ENCODE results near the gene HOXD9.

The HOXD9 gene

DNA sequence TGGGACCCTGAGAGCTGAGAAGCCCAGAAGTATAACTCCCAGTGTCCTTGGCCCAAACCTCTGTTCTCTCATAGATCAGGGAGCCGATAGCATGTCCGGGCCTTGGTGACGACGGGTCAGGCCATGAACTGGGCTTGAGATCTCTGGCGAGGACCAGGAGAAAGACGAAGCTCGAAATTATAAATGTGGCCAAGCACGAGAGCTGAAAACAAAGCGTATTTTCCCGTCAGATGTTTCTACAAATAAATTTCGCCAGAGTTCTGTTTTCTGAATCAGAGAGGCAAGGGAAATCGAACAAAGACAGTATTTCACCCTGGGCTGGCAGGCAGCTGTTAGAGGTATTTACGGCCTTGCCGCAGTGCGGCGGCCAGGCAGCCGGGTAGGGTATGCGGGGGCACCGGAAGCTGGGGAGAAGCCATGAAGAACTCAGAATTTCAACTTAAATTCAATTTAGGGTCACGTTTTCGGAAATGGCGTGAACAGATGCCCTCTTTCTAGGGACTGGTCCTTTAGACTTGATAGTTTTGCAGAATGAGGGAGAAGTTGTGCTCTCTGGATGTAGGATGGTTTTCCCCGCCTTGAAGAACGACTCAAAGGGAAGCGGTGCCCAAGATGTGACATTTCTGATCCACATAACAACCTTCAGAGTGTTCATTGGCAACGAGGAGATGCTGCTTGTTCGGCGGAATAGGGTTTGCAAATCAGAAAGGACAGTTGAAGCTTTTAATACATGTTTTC is 16.6 kb downstream of the HOXD9 start:
- DNase-seq (ENCODE audit: low read depth), result no peak

DNA sequence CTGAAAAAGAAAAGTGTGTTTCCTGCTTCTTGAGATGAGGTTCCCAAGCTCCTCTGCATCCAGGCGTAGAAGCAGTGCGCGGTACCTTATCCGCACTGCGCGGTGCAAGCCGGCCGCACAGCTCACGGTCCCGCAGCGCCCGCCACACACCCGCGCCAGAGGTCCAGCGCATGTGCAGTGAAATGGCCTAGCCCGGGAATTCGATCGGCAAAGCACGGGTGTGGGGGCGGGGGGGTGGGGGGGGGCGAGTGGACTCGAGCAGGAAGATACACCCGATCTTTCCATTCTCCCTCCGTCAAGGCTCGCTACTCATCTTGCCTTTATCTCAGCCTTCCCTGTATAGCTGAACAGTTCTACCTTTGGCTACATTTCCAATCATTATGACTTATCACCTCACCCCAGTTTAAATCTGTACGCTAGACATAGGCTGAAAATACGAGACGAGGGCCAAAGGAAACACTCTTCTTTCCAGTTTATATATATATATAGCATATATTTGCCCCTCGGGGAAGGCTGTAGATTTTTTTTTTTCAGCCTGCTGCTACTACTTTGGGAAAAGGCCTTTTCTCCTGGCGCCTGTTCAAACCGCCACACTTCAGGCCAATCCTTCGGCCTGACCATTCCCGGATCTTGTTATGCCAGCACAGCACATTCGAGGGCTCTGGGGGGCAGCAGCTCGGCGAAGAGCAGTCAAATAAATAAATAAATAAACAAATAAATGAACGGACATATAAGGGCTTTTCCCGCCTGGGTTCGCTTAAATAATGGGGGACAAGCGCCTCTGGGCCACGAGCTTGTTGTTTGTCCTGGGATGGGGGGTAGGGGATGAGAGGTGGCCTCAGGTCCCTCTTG is 17.4 kb downstream of the HOXD9 start:
- DNase-seq (ENCODE audit: low read depth), result no peak

DNA sequence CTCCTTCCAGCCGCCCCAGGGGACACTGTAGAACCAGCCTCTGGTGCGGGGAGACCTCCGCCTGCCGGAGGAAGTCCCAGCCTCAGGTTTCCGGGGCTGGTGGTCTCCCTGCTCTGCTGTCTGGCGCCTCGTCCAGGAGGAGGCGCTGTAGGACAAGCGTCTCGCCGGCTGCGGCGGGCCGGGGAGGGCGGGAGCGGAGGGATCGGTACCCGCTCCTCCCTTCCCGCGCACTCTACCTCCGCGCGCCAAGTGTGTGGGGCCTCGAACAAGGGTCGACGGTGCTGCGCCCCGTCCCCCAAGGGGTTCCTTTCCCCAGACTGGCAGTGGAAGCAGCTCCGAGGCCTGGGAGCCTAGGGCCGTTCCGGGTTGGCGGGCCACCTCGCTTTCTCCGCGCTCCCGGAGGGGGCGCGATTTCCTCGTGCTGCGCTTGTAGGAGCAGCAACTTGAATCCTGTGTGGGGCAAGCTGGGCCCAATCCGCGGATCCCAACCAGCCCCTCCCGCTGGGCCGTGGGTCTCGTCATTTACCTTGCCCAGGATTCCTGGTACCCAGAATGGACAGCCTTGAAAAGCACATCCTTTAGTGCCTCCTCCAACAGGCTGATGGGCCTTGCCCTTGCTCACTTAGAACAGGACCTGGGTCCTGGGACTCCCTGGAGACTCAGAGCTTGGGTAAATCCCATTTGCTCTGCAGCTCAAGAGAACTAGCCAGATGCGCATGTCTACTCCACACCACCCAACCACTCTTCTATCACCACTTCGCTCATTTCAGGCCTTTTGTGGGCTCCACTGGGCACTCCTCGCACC is 18.2 kb downstream of the HOXD9 start:
- DNase-seq (ENCODE audit: low read depth), result peak; percentile 72

DNA sequence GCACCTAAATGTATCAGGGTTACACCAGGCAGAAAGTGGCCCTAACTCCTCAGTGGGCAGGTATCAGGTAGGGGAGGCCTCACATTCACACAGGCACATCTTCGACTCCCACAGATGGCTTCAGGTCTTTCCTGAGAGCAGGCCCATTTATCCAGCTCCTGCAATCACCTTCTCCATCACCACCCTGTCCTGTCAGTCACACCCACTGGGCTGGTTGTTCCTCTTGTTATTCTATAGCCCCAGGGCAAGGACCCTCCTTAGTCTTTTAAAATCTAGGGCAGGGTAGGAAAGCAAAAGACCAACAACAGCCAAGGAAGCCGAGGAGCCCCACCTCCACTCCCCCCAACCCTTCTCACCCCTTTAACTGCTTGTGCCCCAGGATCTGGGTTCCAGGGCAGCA is 19.8 kb downstream of the HOXD9 start:
- DNase-seq (ENCODE audit: low read depth), result no peak

DNA sequence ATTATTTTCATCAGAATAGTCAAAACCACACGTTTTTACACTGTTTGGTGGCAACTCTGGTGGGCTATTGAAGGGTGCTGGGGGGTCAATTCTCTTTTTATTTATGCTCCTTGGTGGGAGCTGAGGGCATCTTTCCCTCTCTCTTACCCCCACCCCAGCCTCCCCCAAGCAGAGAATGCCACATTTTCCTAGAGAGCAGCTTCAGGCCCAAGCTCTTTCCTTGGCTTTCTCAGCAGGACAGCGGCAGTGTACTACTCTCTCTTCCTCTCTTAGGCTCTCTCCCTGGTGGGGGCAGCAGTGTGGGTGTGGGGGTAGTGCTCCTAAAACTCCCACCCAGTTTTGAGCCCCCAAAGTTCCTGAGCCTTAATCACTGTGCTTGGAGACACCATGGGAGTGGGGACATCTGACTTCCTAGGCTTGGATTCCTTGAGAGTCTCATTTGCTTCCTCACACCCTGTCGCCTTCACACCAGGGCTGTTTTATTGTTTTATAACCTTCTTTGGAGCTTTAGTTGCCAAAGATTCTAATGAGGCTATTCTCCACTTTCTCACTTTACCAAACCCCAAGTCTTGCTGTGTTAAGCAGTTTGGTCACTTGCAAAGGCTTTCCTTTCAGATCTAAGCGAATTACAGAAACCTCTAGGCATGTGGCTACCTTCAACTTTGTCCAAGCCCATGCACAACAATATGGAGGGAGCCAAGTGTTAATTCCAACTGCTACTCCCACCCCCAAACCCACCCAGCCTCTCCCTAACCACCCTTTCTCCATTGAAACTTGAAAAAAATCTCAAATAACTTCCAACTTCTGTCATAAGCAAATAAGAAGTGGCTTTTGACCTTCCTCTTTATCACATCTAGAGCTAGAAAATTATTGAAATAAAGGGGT is 22.8 kb downstream of the HOXD9 start:
- no peak for DNase-seq (ENCODE audit: low read depth)

DNA sequence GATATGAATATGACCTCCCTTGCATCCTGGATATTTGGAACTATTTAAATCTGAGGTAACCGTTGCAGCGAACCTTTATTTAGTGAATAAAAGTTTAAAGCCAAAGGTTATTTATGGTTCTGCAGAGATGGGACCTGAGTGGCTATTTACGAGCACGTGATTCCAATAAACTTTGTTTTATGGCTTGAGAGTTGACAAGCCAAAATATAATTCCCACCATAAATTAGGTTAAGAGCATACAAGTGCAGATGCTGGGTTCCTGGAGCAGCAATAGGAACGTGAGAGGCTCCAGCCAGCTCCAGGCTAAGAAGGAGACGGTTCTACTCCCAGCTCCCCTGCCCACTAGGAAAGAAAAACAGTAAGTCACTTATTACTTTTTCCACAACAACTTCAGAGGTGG is 23.6 kb downstream of the HOXD9 start:
- no peak for DNase-seq (ENCODE audit: low read depth)

DNA sequence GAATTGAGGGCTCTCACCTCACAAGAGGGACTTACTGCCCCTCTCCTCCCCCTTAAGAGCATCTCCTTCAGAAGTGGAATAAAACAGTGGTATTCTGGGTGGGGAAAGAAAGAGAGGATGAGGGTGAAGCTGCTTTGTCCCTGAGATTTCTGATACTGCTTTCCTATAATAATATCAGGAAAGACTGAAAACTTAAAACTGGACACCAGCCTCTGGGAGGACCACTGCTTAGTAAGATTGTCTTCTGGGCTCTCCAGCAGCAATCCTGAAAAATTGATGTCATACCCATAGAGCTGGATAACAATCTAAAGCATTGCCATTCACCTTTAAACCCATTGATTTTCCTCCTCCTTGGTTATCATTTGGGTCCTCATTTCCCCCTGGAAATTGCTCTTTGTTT is 24.1 kb downstream of the HOXD9 start:
- DNase-seq (ENCODE audit: low read depth), result no peak

DNA sequence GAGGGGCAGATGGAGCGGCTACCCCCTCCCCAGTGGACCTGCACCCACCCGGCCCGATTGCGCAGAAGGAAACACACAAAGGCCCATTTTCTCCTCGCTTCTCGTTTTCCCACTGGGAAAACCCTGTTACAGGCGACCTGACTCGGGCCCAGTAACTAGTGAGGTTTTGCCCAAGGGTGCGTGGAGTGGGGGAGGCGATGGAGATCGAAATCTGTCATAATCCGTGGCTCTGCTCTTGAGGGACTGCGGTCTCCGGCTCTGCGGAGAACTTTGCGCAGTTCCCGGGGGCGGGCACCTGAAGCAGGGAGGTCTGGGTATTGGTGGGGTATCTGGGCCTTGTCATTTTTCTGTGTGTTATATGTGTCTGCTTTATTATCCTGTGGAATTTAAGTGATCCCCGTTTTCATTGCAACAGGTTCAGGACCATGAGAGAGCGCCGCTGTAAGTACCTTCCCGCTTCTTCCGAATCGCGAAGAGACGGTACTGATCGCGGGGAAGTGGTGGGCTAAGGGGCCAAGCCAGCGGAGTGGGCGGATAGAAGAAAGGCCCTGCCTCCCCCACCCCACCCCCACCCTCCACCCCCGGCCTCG is 24.8 kb downstream of the HOXD9 start:
- no peak for DNase-seq (ENCODE audit: low read depth)

DNA sequence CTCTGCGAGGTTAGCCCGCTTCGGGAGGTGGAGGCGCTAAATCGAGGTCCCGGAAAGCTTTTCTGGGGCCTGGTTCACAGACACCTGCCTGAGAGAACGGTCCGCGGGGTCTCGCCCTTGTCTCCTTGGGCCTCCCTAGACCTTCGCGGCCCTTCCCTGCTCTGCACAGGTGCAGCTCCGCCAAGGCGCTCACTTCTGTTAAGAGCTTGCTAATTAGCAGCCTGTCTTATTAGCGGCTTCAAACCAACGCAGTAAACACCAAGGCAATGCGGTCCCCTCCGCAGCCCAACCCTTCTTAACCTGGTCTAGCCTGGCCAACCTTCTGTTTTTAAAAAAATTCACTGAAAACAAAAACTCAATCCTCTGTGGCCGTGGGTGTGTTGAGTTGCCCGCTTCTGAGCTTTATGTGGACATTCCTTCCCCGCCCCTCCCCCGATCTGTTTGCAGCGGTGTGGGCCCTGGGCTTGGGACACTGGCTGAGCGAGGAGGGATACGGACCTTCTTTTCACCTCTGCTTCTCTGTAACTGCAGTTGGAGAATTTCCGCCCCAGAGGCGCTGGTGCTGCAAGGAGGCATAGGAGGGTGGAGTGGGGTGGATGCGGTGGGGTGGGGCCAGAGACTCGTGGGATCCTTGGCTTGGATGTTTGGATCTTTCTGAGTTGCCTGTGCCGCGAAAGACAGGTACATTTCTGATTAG is 25.4 kb downstream of the HOXD9 start:
- no peak for DNase-seq (ENCODE audit: low read depth)

DNA sequence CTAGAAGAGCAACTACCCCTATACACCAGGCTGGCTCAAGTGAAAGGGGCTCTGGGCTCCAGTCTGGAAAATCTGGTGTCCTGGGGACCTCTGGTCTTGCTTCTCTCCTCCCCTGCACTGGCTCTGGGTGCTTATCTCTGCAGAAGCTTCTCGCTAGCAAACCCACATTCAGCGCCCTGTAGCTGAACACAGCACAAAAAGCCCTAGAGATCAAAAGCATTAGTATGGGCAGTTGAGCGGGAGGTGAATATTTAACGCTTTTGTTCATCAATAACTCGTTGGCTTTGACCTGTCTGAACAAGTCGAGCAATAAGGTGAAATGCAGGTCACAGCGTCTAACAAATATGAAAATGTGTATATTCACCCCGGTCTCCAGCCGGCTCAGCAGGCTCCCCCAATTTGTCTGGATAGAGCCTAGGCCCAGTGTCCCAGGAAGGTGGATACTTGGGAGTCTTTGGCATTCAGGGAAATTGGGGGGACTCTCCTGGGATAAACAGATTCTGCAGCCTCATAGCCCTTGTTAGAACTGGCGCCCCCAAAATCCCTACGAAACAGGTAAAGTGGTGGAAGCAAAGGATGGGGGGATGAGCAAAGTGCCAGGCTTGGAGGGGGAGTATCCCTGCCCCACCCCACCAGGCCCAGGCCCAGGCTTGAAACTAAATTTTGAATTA is 26.4 kb downstream of the HOXD9 start:
- DNase-seq (ENCODE audit: low read depth), result no peak

DNA sequence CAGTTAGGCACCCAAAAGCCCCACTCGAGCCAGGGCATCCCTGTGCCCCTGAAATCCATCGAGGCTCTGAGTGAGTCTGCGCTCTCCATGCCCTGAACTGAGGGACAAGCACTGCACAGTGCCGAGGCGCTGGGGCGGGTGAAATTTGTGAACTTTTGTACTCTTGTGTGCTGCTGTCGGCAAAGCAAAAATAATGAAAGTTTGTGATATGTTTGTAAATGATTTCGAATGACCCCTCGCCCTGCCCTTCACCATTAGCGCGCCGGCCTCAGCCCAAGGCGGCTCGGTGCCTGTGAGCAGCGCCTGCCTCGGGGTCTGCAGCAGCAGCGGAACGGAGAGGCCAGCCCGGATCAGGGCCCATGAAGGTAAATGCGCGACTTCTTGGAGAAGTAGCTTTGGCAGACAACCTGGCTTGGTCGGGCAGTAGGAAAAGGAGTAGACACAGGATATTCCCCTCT is 27.0 kb downstream of the HOXD9 start:
- no peak for DNase-seq (ENCODE audit: low read depth)

DNA sequence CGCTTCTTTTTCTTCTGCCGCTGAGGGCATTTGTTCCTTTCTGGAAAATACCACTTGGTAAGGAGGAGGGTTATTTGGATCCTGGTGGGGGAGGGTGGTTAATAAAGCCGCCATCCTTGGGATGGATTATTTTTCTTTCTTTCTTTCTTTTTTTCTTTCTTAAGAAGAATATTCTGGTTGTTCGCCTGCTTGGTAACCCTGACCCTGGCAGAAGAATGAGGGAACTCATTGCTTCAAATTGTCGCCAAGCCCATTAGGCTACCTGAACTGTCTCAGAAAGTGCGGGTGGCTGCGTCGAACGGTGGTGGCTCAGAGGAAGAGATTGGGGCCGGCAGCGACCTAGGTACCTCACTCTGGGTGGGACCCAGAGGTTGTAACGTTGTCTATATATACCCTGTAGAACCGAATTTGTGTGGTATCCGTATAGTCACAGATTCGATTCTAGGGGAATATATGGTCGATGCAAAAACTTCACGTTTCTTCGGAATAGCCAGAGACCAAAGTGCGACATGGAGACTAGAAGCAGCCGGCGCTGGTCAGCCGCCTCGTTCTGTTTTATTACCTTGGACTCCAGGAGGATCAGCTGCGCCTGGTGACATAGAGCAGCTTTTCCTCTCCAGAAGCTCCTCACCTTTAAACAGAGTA is 27.5 kb downstream of the HOXD9 start:
- DNase-seq (ENCODE audit: low read depth), result no peak

DNA sequence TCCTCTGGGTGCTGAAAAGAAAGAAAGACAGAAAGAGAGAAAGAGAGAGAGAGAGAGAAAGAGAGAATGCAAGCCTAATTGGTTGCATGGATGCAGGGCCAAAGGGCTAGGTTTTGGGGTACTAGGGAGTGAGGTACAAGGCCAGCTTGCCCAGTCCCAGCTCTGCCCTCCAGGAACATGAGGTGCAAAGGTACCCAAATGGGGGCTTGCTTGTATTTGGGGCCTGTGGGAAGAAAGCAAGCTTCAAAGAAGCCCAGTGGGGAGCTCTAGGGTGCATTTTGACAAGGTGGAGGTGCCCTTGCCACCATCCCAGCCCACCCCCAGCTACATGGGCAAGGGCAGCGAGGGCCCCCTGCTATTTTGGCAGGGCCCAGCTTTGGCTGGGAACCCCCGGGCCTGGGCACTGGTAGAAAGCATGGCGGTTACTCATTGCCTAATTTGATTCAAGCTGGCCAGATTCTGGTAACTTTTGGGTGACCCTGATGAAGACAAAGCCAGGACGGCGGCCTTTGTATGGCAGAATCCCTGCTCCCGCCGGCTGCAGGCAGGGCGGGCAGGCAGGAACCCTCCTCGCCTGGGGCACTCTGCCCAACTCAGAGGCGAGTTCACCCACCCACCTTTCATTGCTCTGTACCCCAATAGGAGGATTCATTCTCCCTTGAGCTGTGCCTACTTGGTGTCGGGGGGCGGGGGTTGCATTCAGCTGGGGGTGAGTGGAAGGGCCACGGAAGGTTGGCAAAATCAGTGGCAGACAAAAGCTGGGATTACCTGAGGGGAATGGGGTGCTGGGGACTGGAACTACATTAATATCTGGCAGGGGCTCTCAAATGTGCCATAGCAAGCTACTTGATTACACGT is 28.3 kb downstream of the HOXD9 start:
- no peak for DNase-seq (ENCODE audit: low read depth)

DNA sequence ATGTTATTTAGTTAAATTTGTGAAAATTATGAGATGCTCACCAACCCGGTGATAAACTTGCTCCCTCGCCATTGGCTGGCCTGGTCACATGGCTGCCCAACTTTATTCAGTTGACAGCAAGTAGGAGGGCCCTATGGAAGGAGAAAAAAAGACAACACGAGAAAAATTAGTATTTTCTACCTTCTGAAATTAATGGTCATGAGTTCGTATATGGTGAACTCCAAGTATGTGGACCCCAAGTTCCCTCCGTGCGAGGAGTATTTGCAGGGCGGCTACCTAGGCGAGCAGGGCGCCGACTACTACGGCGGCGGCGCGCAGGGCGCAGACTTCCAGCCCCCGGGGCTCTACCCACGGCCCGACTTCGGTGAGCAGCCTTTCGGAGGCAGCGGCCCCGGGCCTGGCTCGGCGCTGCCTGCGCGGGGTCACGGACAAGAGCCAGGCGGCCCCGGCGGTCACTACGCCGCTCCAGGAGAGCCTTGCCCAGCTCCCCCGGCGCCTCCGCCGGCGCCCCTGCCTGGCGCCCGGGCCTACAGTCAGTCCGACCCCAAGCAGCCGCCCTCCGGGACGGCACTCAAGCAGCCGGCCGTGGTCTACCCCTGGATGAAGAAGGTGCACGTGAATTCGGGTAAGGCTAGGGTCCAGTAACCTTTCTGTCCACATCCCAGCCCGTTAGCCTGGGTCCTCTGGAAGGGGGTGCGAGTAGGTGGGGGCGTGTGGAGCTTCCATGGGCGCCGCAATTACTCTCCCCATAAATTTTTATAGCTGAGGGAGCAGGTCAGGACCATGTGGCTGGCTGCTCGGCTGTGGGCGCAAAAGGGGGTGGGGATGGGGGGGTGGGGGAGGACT is 29.1 kb downstream of the HOXD9 start, which contains the start of gene HOXD4:
TSS of gene HOXD4 (plus strand) at position 109 of the 846 bp plus-strand sequence. CDS start at position 193, 84 bp downstream.
- no peak for DNase-seq (ENCODE audit: low read depth)

DNA sequence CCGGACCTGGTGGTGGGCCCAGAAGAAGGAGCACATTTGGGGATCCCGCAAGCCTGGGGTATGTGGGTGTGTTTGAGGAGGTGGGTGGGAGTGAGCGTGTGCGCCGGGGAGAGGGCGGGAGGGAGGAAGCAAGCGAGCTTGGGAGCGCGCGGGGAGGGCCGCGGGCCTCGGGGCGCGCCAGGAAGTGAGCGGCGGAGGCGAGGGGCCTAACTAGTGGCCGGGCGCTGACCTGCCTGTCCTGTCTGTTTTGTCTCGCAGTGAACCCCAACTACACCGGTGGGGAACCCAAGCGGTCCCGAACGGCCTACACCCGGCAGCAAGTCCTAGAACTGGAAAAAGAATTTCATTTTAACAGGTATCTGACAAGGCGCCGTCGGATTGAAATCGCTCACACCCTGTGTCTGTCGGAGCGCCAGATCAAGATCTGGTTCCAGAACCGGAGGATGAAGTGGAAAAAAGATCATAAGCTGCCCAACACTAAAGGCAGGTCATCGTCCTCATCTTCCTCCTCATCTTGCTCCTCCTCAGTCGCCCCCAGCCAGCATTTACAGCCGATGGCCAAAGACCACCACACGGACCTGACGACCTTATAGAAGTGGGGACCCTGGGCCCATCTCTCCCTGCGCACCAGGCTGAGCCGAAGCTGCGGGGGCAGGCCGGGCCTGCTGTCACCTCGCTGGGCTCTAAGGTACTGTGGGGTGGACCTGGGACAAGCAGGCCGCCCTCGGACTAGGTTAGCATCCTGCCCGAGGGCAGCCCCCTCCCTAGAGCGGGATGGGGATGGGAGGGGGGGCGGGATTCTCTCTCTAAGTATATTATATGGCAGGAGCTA is 30.0 kb downstream of the HOXD9 start:
- no peak for DNase-seq (ENCODE audit: low read depth)

DNA sequence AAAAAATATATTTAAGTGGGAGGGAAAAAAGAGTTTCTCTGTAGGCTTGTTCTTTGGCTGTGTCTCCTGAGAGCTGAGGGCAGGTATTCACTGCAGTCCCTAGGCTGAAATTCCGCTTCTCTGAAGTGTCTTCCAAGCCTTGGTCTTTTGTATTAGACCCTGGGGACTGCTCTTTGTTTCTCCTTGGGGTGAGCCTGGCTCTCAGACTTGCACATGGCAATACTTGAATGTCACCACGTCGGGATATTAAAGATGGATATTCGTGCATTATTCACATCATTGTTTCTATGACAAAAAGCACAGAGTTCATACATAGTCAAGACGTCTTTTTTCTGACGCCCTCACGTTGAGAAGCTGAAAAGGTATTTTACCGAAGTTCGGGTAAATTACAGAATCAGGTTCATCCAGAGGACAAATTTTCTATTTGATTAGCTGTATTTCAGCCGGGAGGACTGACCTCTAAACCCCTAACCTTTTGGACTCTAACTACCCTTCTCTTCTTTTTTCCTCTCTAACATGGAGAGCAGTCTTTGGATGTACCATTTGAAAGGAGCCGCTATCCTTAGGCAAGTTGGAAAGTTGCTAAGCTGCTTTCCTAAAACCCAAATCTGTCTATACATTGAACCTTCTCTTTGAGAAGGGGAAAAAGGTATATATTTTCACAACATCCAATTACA is 32.2 kb downstream of the HOXD9 start:
- DNase-seq (ENCODE audit: low read depth), result no peak

Data from activated T-cell treated with anti-CD3 and anti-CD28 coated beads for 48 hours (primary cell).